CD4-positive, alpha-beta T cell (primary cell): ENCODE results near the gene SLC37A1. TPM values are rescaled to one million over a fixed set of nuclear protein-coding genes. Genes with fewer than 3 reads are reported as not detected.

ENCODE experiments used
- ATAC-seq: fragments of 200-7000 bp; cut with Tn5 transposase; one replicate; pipeline ENCODE4 v1.10.0; 2022; ENCODE audit warnings: mild to moderate bottlenecking; ENCODE audit not compliant: poor library complexity
- CTCF ChIA-PET: fragments of 350-600 bp; sonication (Branson Sonifier 250); formaldehyde crosslinking; loops from one replicate; lab custom pipeline; 2021; ENCODE audit warnings: antibody characterized with exemption, inconsistent platforms; lab: Charles Lee
- POLR2A ChIA-PET: fragments of 350-600 bp; sonication (Branson Sonifier 250); formaldehyde crosslinking; loops from one replicate; lab custom pipeline; 2021; ENCODE audit warnings: antibody characterized with exemption, inconsistent platforms; lab: Charles Lee
- DNase-seq, 14 experiments: peaks; one replicate each; pipeline ENCODE4 v3.0.0-alpha.2; 2013 to 2020; ENCODE audit warnings: mixed read lengths in 2 of 14
- H3K27ac ChIP-seq, 2 donors: one replicate each; pipeline versions ENCODE4 v1.5.1 to v1.7.0; 2013; ENCODE audit warnings: low read length in 2 of 2, low read depth in 1 of 2, mild to moderate bottlenecking in 1 of 2
- H3K27me3 ChIP-seq, 2 experiments: 1 replicate in 1 of 2; 2 replicates in 1 of 2; pipeline versions ENCODE4 v1.6.1 to v1.7.0; 2013; ENCODE audit warnings: low read length in 2 of 2, control low read depth in 1 of 2, mild to moderate bottlenecking in 1 of 2, moderate library complexity in 1 of 2; ENCODE audit not compliant: insufficient read depth in 2 of 2, control insufficient read depth in 1 of 2
- H3K36me3 ChIP-seq: one replicate; pipeline ENCODE4 v1.6.1; 2013; ENCODE audit warnings: low read length, control low read depth; ENCODE audit not compliant: insufficient read depth
- H3K4me1 ChIP-seq: one replicate; pipeline ENCODE4 v1.6.1; 2013; ENCODE audit warnings: low read length, control low read depth; ENCODE audit not compliant: insufficient read depth
- H3K4me3 ChIP-seq: one replicate; pipeline ENCODE4 v1.5.1; 2013; ENCODE audit warnings: mild to moderate bottlenecking, low read length, moderate library complexity
- H3K9me3 ChIP-seq, 2 experiments: 1 replicate in 1 of 2; 2 replicates in 1 of 2; pipeline versions ENCODE4 v1.6.1 to v1.7.0; 2013; ENCODE audit warnings: low read length in 2 of 2, mild to moderate bottlenecking in 2 of 2, control low read depth in 1 of 2, moderate library complexity in 1 of 2; ENCODE audit not compliant: control insufficient read depth in 1 of 2, insufficient read depth in 1 of 2
- H3K27ac Mint-ChIP-seq: one replicate; pipeline ENCODE4 v1.8.0; 2020; ENCODE audit warnings: mixed read lengths
- H3K27me3 Mint-ChIP-seq: one replicate; pipeline ENCODE4 v1.8.0; 2021; ENCODE audit warnings: mixed read lengths
- H3K36me3 Mint-ChIP-seq: one replicate; pipeline ENCODE4 v1.8.0; 2021; ENCODE audit warnings: low read depth, mixed read lengths
- H3K4me1 Mint-ChIP-seq: one replicate; pipeline ENCODE4 v1.8.0; 2021; ENCODE audit warnings: low read depth, mixed read lengths
- H3K4me3 Mint-ChIP-seq: one replicate; pipeline ENCODE4 v1.8.0; 2020; ENCODE audit warnings: mild to moderate bottlenecking, mixed read lengths
- H3K9me3 Mint-ChIP-seq: one replicate; pipeline ENCODE4 v1.8.0; 2020; ENCODE audit warnings: mixed read lengths
- CTCF ChIP-seq: fragments of 200-600 bp; IDR thresholded peaks from one replicate; pipeline ENCODE4 v1.8.0; 2022; ENCODE audit warnings: antibody characterized with exemption, mild to moderate bottlenecking
- intact Hi-C, 2 experiments: fragments of 100-400 bp; cut with DNase I in 1 of 2; cut with micrococcal nuclease in 1 of 2; formaldehyde crosslinking; loops; one replicate each; pipeline versions ENCODE4 v1.15.1 to v1.9.0; 2023 to 2025; cut with DNase I, micrococcal nuclease
- total RNA-seq, 174 experiments: library from RNA in 2 of 174; stranded (reverse) in 2 of 174; gene quantifications; one replicate each; pipeline ENCODE4 v1.2.3 and lab custom pipeline; 2021 to 2026

Gene SLC37A1
- total RNA-seq, 2 experiments from 2014 or later = 16.4 to 16.7 TPM

GRCh38 chr21:42495027-42495426 lies 18.6 kb upstream of the SLC37A1 start:
- Histone ChIP-seq H3K36me3 (no peaks in the 10 kb centered on the region), H3K4me1 (peaks cover 19% of the 10 kb centered on the region), H3K9me3 (no peaks in the 10 kb centered on the region), H3K27ac (no peak overlapping the region), H3K4me3 (no peak overlapping the region), H3K27me3 (no peaks in the 10 kb centered on the region)
- CTCF ChIA-PET = no interaction called here
- TF ChIP-seq CTCF = no peak
- H3K9me3 Mint-ChIP-seq = no peaks in the 10 kb centered on the region
- no peak for DNase-seq
- no peak overlapping the region for H3K4me3 Mint-ChIP-seq
- peaks cover 24% of the 10 kb centered on the region for H3K4me1 Mint-ChIP-seq
- POLR2A ChIA-PET = interaction anchor here (2.7 kb wide), 1 partner anchor 19 kb away, joined by 14 read pairs; the partner anchor contains the start of gene SLC37A1
- H3K27ac Mint-ChIP-seq = peak overlapping the region; percentile 84
- H3K36me3 Mint-ChIP-seq = no peaks in the 10 kb centered on the region
- intact Hi-C loops = loop anchor here (5.0 kb wide), 2 partner anchors 68 to 397 kb away; partner anchors contain the start of gene NDUFV3 (in 1 of the 2)
- H3K27me3 Mint-ChIP-seq = no peaks in the 10 kb centered on the region
- no peak for ATAC-seq

DNA sequence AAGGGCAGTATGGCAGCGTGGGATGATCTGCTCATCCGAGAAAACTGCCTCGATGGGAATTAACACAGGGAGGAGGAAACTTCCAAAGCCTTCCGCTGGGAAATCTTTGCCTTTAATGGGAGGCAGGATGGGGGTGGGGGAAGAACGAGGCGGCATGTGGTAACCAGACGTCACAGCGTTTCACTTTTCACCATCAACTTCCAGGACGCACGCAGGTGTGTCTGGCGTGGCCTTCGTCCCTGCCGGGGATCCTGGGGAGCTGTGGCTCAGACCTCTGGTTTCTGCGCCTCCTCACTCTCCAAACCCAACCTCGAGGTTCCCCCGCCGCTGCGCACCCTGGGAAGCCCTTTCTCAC lies 17.9 kb upstream of the SLC37A1 start:
- DNase-seq = no peak
- Histone ChIP-seq H3K9me3 (no peaks in the 10 kb centered on the region), H3K36me3 (no peaks in the 10 kb centered on the region), H3K27ac (no peak overlapping the region), H3K4me1 (peaks cover 19% of the 10 kb centered on the region), H3K4me3 (peak overlapping the region; percentile 87), H3K27me3 (no peaks in the 10 kb centered on the region)
- Mint-ChIP-seq H3K4me1 (peaks cover 24% of the 10 kb centered on the region), H3K36me3 (no peaks in the 10 kb centered on the region), H3K27ac (peak overlapping the region; percentile 84), H3K9me3 (no peaks in the 10 kb centered on the region), H3K27me3 (no peaks in the 10 kb centered on the region), H3K4me3 (peak overlapping the region; percentile 89)
- ChIA-PET POLR2A (interaction anchor here (2.7 kb wide), 1 partner anchor 18 kb away, joined by 14 read pairs; the partner anchor contains the start of gene SLC37A1), CTCF (no interaction called here)
- intact Hi-C loops = loop anchor here (1.0 to 5.0 kb wide), 3 partner anchors 31 to 397 kb away; partner anchors contain the start of gene NDUFV3 (in 1 of the 2)
- no peak for ATAC-seq
- TF ChIP-seq CTCF = no peak

- H3K27ac Mint-ChIP-seq = peak within 1 kb of the TSS; percentile 84
- H3K4me3 ChIP-seq = peak within 1 kb of the TSS; percentile 87
- H3K36me3 Mint-ChIP-seq = no peaks in the 10 kb centered on the region
- POLR2A ChIA-PET = interaction anchor here (1.8 to 2.7 kb wide), 2 partner anchors 17 to 31 kb away, joined by 7 to 14 read pairs; partner anchors contain the start of gene SLC37A1
- intact Hi-C loops = loop anchor here (1.0 to 5.0 kb wide), 3 partner anchors 32 to 396 kb away; partner anchors contain the start of gene NDUFV3 (in 1 of the 2)
- peak within 1 kb of the TSS; percentile 89 for H3K4me3 Mint-ChIP-seq
- ATAC-seq = peak; percentile 97
- H3K4me1 ChIP-seq = peaks cover 19% of the 10 kb centered on the region
- H3K9me3 Mint-ChIP-seq = no peaks in the 10 kb centered on the region
- no peak for TF ChIP-seq CTCF
- no peaks in the 10 kb centered on the region for H3K36me3 ChIP-seq
- peak within 1 kb of the TSS; percentile 26 to 76 for H3K27ac ChIP-seq
- no peaks in the 10 kb centered on the region for H3K27me3 ChIP-seq
- CTCF ChIA-PET = no interaction called here
- no peaks in the 10 kb centered on the region for H3K9me3 ChIP-seq
- H3K27me3 Mint-ChIP-seq = no peaks in the 10 kb centered on the region
- DNase-seq = peak; percentile 93 to 100 (median 99)
- peaks cover 24% of the 10 kb centered on the region for H3K4me1 Mint-ChIP-seq
These were observed 17.4 kb upstream of the SLC37A1 start, which contains the start of gene RSPH1 for GRCh38 chr21:42496120-42496838. Gene RSPH1, minus strand, starts transcription at chr21:42496224. Its CDS starts 38 bp downstream, at chr21:42496186.
